Ascending aorta (tissue), 2 donors: ENCODE measurements around the gene ACTL8. TPM values are rescaled to one million over a fixed set of nuclear protein-coding genes. Genes with fewer than 3 reads are reported as not detected.

ENCODE experiments used
- DNase-seq, 2 donors: peaks; one replicate each; pipeline ENCODE4 v3.0.0-alpha.2; 2019; ENCODE audit warnings: low spot score in 2 of 2
- H3K27ac ChIP-seq, 2 donors: fragments of 200-600 bp; sonication (generic); one replicate each; pipeline ENCODE4 v1.5.1; 2016 to 2017; ENCODE audit warnings: mild to moderate bottlenecking in 1 of 2
- H3K27me3 ChIP-seq: fragments of 200-600 bp; sonication (generic); one replicate; pipeline ENCODE4 v1.5.1; 2017
- H3K36me3 ChIP-seq, 2 donors: fragments of 200-600 bp; sonication (generic); one replicate each; pipeline ENCODE4 v1.5.1; 2016
- H3K4me1 ChIP-seq, 2 donors: fragments of 200-600 bp; sonication (generic); one replicate each; pipeline ENCODE4 v1.5.1; 2016 to 2017; ENCODE audit warnings: mild to moderate bottlenecking in 1 of 2
- H3K4me3 ChIP-seq, 2 donors: fragments of 200-600 bp; sonication (generic); one replicate each; pipeline ENCODE4 v1.5.1; 2016 to 2017; ENCODE audit warnings: mild to moderate bottlenecking in 1 of 2
- H3K9me3 ChIP-seq, 2 donors: fragments of 200-600 bp; sonication (generic); one replicate each; pipeline ENCODE4 v1.5.1; 2016
- CTCF ChIP-seq, 3 experiments: fragments of 200-600 bp in 2 of 3; fragments of 450-650 bp in 1 of 3; sonication (generic) in 2 of 3; IDR thresholded peaks; one replicate each; pipeline ENCODE4 v1.5.1; 2016 to 2019; ENCODE audit warnings: antibody characterized with exemption in 3 of 3, mild to moderate bottlenecking in 1 of 3, moderate library complexity in 1 of 3
- intact Hi-C: fragments of 100-400 bp; cut with DNase I; formaldehyde crosslinking; loops from one replicate; pipeline ENCODE4 v1.15.1; 2023
- total RNA-seq: library from RNA; depleted of rRNA; stranded (reverse); fragments of >200 nt; gene quantifications from one replicate; pipeline ENCODE4 v1.1.0, GENCODE V29; 2016

Gene ACTL8
- total RNA-seq, 1 donor from 2014 or later: not detected

DNA sequence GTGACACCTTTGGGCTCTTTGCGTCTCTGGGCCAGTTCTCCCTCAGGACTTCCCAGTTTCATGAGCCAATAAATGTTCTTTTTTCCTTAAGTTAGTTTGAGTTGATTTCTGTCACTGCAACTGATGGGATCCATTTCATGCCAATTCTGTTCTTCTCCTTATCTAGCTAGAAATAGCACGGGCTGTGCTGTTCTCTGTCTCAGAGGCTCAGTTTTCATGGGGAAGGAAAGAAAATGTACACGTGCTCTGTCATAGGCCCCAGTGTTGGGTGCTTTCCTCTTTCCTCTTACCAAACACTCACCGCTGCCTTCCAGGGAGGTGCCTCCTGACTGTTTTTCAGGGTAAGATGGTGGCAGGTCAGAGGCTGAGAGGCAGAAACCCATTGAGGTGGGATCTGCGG is 43.2 kb upstream of the ACTL8 start:
- no peak for DNase-seq
- H3K27me3 ChIP-seq: no peaks in the 10 kb centered on the region
- no peak overlapping the region for H3K4me3 ChIP-seq
- no peak overlapping the region for H3K27ac ChIP-seq
- no peaks in the 10 kb centered on the region for H3K9me3 ChIP-seq
- H3K36me3 ChIP-seq: no peaks in the 10 kb centered on the region
- TF ChIP-seq CTCF (IDR thresholded peaks at IDR 0.05): no peak
- no peaks in the 10 kb centered on the region for H3K4me1 ChIP-seq
- intact Hi-C loops: no loop called here

DNA sequence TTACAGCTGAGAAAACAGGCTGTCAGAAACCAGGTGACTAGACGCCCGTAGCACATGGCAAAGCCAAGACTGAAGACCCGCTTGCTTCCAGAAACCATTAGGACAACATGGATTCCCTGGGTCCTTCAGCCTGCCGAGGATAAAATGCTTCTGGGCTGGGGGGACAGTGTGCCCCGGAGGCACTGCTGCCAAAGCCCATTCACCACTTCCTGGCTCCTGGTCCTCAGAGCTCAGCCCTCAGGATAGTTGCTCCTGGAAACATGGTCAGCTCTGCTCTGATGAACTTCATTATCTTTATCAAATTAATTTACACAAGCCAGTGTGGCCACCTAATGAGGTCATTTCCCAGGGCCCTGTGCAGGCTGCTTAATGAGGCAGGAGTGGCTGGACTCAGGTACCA is 41.1 kb upstream of the ACTL8 start:
- no peak for TF ChIP-seq CTCF (IDR thresholded peaks at IDR 0.05)
- no peaks in the 10 kb centered on the region for H3K36me3 ChIP-seq
- intact Hi-C loops: no loop called here
- H3K9me3 ChIP-seq: no peaks in the 10 kb centered on the region
- no peak overlapping the region for H3K27ac ChIP-seq
- no peak overlapping the region for H3K4me3 ChIP-seq
- H3K4me1 ChIP-seq: no peaks in the 10 kb centered on the region
- no peaks in the 10 kb centered on the region for H3K27me3 ChIP-seq
- DNase-seq: no peak

- DNase-seq: no peak
- intact Hi-C loops: no loop called here
These were observed 37.3 kb upstream of the ACTL8 start for GRCh38 chr1:17717594-17718535.

DNA sequence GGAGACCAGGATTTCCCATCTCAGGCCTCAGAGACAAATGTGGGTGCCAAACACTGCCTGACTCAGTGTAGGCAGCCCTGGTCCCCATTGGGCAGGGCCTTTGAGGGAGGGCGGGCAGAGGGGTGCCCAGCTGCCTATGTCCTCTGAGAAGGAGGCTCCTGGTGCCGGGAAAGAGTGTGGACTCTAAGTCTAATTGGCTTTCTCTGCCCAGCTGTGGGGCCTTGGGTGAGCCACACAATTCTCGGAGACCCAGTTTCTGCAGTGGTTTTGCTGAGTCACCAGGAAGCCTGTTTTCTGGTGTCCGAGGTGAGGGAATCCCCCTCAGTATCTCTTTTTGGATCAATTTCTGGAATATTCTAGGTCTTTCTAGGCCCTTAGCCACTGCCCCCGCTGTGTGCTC is 35.3 kb upstream of the ACTL8 start:
- Histone ChIP-seq H3K27ac (no peak overlapping the region), H3K27me3 (no peaks in the 10 kb centered on the region), H3K4me1 (no peaks in the 10 kb centered on the region), H3K36me3 (no peaks in the 10 kb centered on the region), H3K9me3 (no peaks in the 10 kb centered on the region), H3K4me3 (no peak overlapping the region)
- no peak for TF ChIP-seq CTCF (IDR thresholded peaks at IDR 0.05)
- DNase-seq: no peak
- intact Hi-C loops: no loop called here

More at GRCh38 chr1:17717594-17718535, 37.3 kb upstream of the ACTL8 start:
- Histone ChIP-seq H3K36me3 (no peaks in the 10 kb centered on the region), H3K27me3 (no peaks in the 10 kb centered on the region), H3K4me1 (no peaks in the 10 kb centered on the region), H3K4me3 (no peak overlapping the region), H3K27ac (no peak overlapping the region), H3K9me3 (no peaks in the 10 kb centered on the region)
- no peak for TF ChIP-seq CTCF (IDR thresholded peaks at IDR 0.05)

DNA sequence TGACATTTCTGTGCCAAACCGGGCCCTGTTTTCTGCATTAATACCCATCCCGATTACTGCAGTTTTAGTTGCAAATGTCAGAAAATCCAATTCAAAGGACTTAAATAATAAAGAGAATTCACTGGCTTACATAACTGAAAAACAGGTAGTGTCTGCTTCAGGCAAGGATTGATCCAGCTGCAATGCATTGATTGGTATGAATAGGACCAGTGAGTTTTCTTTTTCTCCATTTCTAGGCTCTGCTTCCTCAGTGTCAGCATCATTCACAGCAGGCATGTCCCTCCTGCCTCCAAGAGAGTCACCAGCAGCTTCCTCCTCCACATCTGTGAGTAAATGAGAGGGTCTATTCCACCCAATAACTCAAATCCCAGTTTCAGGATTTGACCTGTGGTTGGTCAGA is 33.7 kb upstream of the ACTL8 start:
- no peaks in the 10 kb centered on the region for H3K27me3 ChIP-seq
- H3K4me1 ChIP-seq: no peaks in the 10 kb centered on the region
- no peak for DNase-seq
- no peak for TF ChIP-seq CTCF (IDR thresholded peaks at IDR 0.05)
- no peak overlapping the region for H3K27ac ChIP-seq
- H3K36me3 ChIP-seq: no peaks in the 10 kb centered on the region
- H3K9me3 ChIP-seq: no peaks in the 10 kb centered on the region
- intact Hi-C loops: no loop called here
- H3K4me3 ChIP-seq: no peak overlapping the region
